Endodermal cell (in vitro differentiated cells): ENCODE results near the gene GSTA4. TPM values are rescaled to one million over a fixed set of nuclear protein-coding genes. Genes with fewer than 3 reads are reported as not detected.

ENCODE experiments used
- DNase-seq: peaks from one replicate; pipeline ENCODE4 v3.0.0-alpha.2; 2017
- H3K27ac ChIP-seq: 2 replicates; pipeline ENCODE4 v1.5.1; 2013; ENCODE audit warnings: mild to moderate bottlenecking, low read depth, low read length, moderate library complexity
- H3K27me3 ChIP-seq: 2 replicates; pipeline ENCODE4 v1.6.1; 2013; ENCODE audit warnings: mild to moderate bottlenecking, low read length, moderate library complexity; ENCODE audit not compliant: insufficient read depth, control insufficient read depth, poor library complexity, severe bottlenecking
- H3K36me3 ChIP-seq: 2 replicates; pipeline ENCODE4 v1.7.0; 2013; ENCODE audit warnings: mild to moderate bottlenecking, low read length, moderate library complexity; ENCODE audit not compliant: control insufficient read depth, insufficient read depth
- H3K4me1 ChIP-seq: one replicate; pipeline ENCODE4 v1.7.0; 2013; ENCODE audit warnings: low read length; ENCODE audit not compliant: control insufficient read depth, insufficient read depth
- H3K4me3 ChIP-seq: 2 replicates; pipeline ENCODE4 v1.5.1; 2013; ENCODE audit warnings: mild to moderate bottlenecking, low read length, moderate library complexity
- H3K9ac ChIP-seq: 2 replicates; pipeline ENCODE4 v1.6.1; 2013; ENCODE audit warnings: mild to moderate bottlenecking, low read length, moderate library complexity; ENCODE audit not compliant: poor library complexity, severe bottlenecking; ENCODE audit errors: extremely low read depth
- H3K9me3 ChIP-seq: 2 replicates; pipeline ENCODE4 v1.6.1; 2013; ENCODE audit warnings: mild to moderate bottlenecking, low read length, moderate library complexity; ENCODE audit not compliant: control insufficient read depth
- H3K27ac Mint-ChIP-seq: 2 replicates; pipeline ENCODE4 v1.8.0; 2020; ENCODE audit warnings: mixed read lengths
- H3K27me3 Mint-ChIP-seq: 2 replicates; pipeline ENCODE4 v1.8.0; 2021; ENCODE audit warnings: mild to moderate bottlenecking, mixed read lengths; ENCODE audit not compliant: insufficient read depth
- H3K36me3 Mint-ChIP-seq: 2 replicates; pipeline ENCODE4 v1.8.0; 2020; ENCODE audit warnings: low read depth, mixed read lengths
- H3K4me1 Mint-ChIP-seq: 2 replicates; pipeline ENCODE4 v1.8.0; 2020; ENCODE audit warnings: mixed read lengths
- H3K4me3 Mint-ChIP-seq: 2 replicates; pipeline ENCODE4 v1.8.0; 2020; ENCODE audit warnings: mild to moderate bottlenecking, moderate library complexity, mixed read lengths
- H3K9me3 Mint-ChIP-seq: 2 replicates; pipeline ENCODE4 v1.8.0; 2020; ENCODE audit warnings: mild to moderate bottlenecking, mixed read lengths
- WGBS, 2 experiments: methylation state at CpG; one replicate each; pipeline versions ENCODE4 v1.1.5 to v1.1.7; 2013; ENCODE audit warnings: missing lambda C conversion rate in 2 of 2, mixed read lengths in 1 of 2; ENCODE audit not compliant: insufficient coverage in 1 of 2, insufficient read length in 1 of 2; 5-methylcytosine and 5-hydroxymethylcytosine counted together
- total RNA-seq, 2 donors: library from RNA; stranded (reverse); fragmentation: NEBNext Ultra II Directional in 1 of 2; extraction: Animal tissue kit (Norgen Biotek cat#: 25700) in 1 of 2; gene quantifications; 2 replicates in 1 of 2; 3 replicates in 1 of 2; pipeline ENCODE4 v1.2.1, GENCODE V29; 2021
- TF ChIP-seq, protein P1 (sequence below): fragments of 200-600 bp; sonication (generic); conservative IDR thresholded peaks from 2 replicates; pipeline ENCODE4 v1.5.0; 2021; ENCODE audit warnings: antibody characterized with exemption, mild to moderate bottlenecking

Gene GSTA4
- total RNA-seq, 2 donors from 2014 or later: 22.0 to 36.1 TPM

DNA sequence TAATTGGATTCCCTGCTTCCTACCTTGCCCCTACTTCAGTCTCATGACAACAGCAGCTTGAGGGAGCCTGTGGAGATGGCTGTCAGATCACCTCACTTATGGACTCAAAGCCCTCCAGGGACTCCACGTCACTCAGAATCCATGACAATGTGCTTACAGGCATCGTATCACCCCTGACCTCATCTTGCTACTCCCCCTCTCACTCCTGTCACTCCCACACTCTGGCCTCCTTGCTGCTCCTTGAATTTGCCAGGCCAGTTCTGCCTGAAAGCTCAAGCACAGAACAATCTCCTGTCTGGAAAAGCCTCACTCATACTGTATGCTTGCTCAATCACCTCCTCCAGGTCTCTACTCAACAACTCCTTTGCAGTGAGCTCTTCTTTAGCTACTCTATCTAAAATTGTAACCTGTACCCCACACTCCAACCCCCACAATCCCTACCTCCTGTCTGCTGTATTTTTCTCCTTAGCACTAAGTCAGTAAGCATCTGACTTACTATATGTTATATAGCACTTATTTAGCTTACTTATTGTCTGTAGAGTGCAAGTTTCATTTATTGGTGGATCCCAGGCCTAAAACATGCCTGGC, 10.7 kb upstream of the GSTA4 start:
- Histone ChIP-seq H3K4me1 (peaks cover 5% of the 10 kb centered on the region), H3K36me3 (peaks cover 40% of the 10 kb centered on the region), H3K27me3 (no peaks in the 10 kb centered on the region), H3K4me3 (no peak overlapping the region), H3K9ac (no peak overlapping the region), H3K9me3 (no peaks in the 10 kb centered on the region), H3K27ac (no peak overlapping the region)
- H3K27ac Mint-ChIP-seq: no peak overlapping the region
- no peak for DNase-seq
- no peaks in the 10 kb centered on the region for H3K27me3 Mint-ChIP-seq
- peaks cover 5% of the 10 kb centered on the region for H3K4me1 Mint-ChIP-seq
- WGBS, 2 experiments: 68 to 73% methylated on average over 2 of the region's 2 CpGs
- TF ChIP-seq, protein P1, sequence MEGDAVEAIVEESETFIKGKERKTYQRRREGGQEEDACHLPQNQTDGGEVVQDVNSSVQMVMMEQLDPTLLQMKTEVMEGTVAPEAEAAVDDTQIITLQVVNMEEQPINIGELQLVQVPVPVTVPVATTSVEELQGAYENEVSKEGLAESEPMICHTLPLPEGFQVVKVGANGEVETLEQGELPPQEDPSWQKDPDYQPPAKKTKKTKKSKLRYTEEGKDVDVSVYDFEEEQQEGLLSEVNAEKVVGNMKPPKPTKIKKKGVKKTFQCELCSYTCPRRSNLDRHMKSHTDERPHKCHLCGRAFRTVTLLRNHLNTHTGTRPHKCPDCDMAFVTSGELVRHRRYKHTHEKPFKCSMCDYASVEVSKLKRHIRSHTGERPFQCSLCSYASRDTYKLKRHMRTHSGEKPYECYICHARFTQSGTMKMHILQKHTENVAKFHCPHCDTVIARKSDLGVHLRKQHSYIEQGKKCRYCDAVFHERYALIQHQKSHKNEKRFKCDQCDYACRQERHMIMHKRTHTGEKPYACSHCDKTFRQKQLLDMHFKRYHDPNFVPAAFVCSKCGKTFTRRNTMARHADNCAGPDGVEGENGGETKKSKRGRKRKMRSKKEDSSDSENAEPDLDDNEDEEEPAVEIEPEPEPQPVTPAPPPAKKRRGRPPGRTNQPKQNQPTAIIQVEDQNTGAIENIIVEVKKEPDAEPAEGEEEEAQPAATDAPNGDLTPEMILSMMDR: no peak
- no peak overlapping the region for H3K4me3 Mint-ChIP-seq
- no peaks in the 10 kb centered on the region for H3K9me3 Mint-ChIP-seq
- H3K36me3 Mint-ChIP-seq: peaks cover 45% of the 10 kb centered on the region

DNA sequence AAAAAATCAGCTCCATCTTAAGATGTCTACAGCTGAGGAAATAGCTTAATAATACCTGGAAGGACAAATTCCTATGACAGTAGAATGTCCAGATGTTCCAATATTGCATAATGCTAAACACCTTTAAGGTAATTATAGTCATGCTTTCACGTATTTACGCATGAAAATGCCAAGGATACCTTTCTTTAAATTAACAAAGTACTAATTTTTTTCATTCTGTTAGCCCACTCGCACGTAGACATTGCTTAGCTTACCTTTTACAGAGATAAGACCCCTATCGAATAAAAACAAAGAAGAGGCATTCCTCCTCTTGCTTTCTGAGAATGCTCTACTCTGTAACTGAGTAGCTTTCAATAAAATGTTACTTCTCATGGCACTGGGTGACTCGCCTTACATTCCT, 4.4 kb upstream of the GSTA4 start:
- TF ChIP-seq, protein P1: no peak

DNA sequence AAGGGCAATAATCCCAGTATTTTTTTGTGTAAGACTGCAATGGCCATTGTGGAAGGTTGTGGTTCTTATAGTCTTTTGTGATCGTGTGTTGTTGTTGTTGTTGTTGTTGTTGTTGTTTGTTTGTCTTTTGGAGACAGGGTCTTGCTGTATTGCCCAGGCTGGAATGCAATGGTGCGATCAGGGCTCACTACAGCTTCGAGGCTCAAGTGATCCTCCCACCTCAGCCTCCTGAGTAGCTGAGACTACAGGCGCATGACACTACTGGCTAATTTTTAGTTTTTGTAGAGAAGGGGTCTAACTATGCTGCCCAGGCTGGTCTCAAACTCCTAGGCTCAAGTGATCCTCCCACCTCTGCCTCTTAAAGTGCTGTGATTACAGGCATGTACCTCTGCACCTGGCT, 3.5 kb upstream of the GSTA4 start:
- H3K4me1 Mint-ChIP-seq: peaks cover 11% of the 10 kb centered on the region
- no peak overlapping the region for H3K9ac ChIP-seq
- H3K4me3 Mint-ChIP-seq: no peak overlapping the region
- 90 to 100% methylated on average over 2 to 4 of the region's 4 CpGs for WGBS, 2 experiments
- peaks cover 3% of the 10 kb centered on the region for H3K9me3 Mint-ChIP-seq
- H3K36me3 Mint-ChIP-seq: peaks cover under 1% of the 10 kb centered on the region
- TF ChIP-seq, protein P1: no peak
- DNase-seq: no peak
- no peaks in the 10 kb centered on the region for H3K9me3 ChIP-seq
- no peak overlapping the region for H3K4me3 ChIP-seq
- H3K4me1 ChIP-seq: no peaks in the 10 kb centered on the region
- no peak overlapping the region for H3K27ac Mint-ChIP-seq
- peaks cover 2% of the 10 kb centered on the region for H3K27me3 Mint-ChIP-seq
- no peaks in the 10 kb centered on the region for H3K27me3 ChIP-seq
- H3K36me3 ChIP-seq: no peaks in the 10 kb centered on the region
- H3K27ac ChIP-seq: no peak overlapping the region

More for the DNA sequence above, 4.4 kb upstream of the GSTA4 start:
- Mint-ChIP-seq H3K4me1 (peaks cover 2% of the 10 kb centered on the region), H3K36me3 (peaks cover 5% of the 10 kb centered on the region), H3K27me3 (peaks cover 2% of the 10 kb centered on the region), H3K4me3 (no peak overlapping the region), H3K9me3 (peaks cover 3% of the 10 kb centered on the region), H3K27ac (no peak overlapping the region)
- 92 to 94% methylated on average over 6 of the region's 6 CpGs for WGBS, 2 experiments
- Histone ChIP-seq H3K27me3 (no peaks in the 10 kb centered on the region), H3K4me1 (no peaks in the 10 kb centered on the region), H3K27ac (no peak overlapping the region), H3K4me3 (no peak overlapping the region), H3K9me3 (no peaks in the 10 kb centered on the region), H3K36me3 (peaks cover 7% of the 10 kb centered on the region), H3K9ac (no peak overlapping the region)
- no peak for DNase-seq
